ENCODE data around the gene WNT7B. TPM values are rescaled to one million over a fixed set of nuclear protein-coding genes. Genes with fewer than 3 reads are reported as not detected.

The WNT7B gene
- total and polyA plus RNA-seq, 2 experiments from 2014 or later = 0.10 TPM; not detected in 1

DNA sequence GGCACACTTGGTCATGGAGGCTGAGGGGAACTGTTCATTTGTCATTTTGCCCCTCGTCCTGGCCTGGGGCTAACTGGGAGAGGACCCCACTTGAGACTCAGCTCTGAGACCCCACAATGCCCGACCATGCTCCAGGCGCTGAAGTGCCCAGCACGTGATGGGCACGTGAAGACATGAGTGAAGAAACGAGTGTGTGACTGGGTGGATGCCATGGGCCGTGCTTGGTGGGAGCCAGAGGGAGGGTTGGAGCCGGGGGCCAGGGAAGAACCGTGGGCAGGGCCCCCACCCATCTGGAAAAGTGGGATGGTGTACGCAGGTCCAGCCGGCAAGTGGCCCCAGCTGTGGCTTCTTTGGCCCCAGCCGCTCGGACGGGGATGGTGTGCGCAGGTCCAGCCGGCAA lies 61.1 kb downstream of the WNT7B start:
- no peaks in the 10 kb centered on the region for H3K36me3 Mint-ChIP-seq (ENCODE audit: low read depth)
- no peaks in the 10 kb centered on the region; the same call in 1 of the 3 replicates for H3K9me3 Mint-ChIP-seq
- no peaks in the 10 kb centered on the region for H3K79me2 ChIP-seq (replicated peaks; ENCODE audit: insufficient read depth)

More for the DNA sequence above, 61.1 kb downstream of the WNT7B start:
- Mint-ChIP-seq H3K4me1 (no peaks in the 10 kb centered on the region; the same call in 2 of the 3 replicates), H3K27ac (no peak overlapping the region), H3K4me3 (no peak overlapping the region), H3K27me3 (ENCODE audit: insufficient read depth, low read depth, poor library complexity) (peaks cover 9% of the 10 kb centered on the region)
- H3K4me2 ChIP-seq = no peak overlapping the region
- H3K4me3 ChIP-seq = no peak overlapping the region
- no peak for ATAC-seq
- H3K27ac ChIP-seq (ENCODE audit: low read depth) = no peak overlapping the region
- TF ChIP-seq EZH2phosphoT487 (IDR thresholded peaks at IDR 0.05; ENCODE audit: unreplicated experiment) = no peak
- TF ChIP-seq, protein P1, sequence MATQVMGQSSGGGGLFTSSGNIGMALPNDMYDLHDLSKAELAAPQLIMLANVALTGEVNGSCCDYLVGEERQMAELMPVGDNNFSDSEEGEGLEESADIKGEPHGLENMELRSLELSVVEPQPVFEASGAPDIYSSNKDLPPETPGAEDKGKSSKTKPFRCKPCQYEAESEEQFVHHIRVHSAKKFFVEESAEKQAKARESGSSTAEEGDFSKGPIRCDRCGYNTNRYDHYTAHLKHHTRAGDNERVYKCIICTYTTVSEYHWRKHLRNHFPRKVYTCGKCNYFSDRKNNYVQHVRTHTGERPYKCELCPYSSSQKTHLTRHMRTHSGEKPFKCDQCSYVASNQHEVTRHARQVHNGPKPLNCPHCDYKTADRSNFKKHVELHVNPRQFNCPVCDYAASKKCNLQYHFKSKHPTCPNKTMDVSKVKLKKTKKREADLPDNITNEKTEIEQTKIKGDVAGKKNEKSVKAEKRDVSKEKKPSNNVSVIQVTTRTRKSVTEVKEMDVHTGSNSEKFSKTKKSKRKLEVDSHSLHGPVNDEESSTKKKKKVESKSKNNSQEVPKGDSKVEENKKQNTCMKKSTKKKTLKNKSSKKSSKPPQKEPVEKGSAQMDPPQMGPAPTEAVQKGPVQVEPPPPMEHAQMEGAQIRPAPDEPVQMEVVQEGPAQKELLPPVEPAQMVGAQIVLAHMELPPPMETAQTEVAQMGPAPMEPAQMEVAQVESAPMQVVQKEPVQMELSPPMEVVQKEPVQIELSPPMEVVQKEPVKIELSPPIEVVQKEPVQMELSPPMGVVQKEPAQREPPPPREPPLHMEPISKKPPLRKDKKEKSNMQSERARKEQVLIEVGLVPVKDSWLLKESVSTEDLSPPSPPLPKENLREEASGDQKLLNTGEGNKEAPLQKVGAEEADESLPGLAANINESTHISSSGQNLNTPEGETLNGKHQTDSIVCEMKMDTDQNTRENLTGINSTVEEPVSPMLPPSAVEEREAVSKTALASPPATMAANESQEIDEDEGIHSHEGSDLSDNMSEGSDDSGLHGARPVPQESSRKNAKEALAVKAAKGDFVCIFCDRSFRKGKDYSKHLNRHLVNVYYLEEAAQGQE (IDR thresholded peaks at IDR 0.05; ENCODE audit: unreplicated experiment) = no peak
- TF ChIP-seq, protein P2, sequence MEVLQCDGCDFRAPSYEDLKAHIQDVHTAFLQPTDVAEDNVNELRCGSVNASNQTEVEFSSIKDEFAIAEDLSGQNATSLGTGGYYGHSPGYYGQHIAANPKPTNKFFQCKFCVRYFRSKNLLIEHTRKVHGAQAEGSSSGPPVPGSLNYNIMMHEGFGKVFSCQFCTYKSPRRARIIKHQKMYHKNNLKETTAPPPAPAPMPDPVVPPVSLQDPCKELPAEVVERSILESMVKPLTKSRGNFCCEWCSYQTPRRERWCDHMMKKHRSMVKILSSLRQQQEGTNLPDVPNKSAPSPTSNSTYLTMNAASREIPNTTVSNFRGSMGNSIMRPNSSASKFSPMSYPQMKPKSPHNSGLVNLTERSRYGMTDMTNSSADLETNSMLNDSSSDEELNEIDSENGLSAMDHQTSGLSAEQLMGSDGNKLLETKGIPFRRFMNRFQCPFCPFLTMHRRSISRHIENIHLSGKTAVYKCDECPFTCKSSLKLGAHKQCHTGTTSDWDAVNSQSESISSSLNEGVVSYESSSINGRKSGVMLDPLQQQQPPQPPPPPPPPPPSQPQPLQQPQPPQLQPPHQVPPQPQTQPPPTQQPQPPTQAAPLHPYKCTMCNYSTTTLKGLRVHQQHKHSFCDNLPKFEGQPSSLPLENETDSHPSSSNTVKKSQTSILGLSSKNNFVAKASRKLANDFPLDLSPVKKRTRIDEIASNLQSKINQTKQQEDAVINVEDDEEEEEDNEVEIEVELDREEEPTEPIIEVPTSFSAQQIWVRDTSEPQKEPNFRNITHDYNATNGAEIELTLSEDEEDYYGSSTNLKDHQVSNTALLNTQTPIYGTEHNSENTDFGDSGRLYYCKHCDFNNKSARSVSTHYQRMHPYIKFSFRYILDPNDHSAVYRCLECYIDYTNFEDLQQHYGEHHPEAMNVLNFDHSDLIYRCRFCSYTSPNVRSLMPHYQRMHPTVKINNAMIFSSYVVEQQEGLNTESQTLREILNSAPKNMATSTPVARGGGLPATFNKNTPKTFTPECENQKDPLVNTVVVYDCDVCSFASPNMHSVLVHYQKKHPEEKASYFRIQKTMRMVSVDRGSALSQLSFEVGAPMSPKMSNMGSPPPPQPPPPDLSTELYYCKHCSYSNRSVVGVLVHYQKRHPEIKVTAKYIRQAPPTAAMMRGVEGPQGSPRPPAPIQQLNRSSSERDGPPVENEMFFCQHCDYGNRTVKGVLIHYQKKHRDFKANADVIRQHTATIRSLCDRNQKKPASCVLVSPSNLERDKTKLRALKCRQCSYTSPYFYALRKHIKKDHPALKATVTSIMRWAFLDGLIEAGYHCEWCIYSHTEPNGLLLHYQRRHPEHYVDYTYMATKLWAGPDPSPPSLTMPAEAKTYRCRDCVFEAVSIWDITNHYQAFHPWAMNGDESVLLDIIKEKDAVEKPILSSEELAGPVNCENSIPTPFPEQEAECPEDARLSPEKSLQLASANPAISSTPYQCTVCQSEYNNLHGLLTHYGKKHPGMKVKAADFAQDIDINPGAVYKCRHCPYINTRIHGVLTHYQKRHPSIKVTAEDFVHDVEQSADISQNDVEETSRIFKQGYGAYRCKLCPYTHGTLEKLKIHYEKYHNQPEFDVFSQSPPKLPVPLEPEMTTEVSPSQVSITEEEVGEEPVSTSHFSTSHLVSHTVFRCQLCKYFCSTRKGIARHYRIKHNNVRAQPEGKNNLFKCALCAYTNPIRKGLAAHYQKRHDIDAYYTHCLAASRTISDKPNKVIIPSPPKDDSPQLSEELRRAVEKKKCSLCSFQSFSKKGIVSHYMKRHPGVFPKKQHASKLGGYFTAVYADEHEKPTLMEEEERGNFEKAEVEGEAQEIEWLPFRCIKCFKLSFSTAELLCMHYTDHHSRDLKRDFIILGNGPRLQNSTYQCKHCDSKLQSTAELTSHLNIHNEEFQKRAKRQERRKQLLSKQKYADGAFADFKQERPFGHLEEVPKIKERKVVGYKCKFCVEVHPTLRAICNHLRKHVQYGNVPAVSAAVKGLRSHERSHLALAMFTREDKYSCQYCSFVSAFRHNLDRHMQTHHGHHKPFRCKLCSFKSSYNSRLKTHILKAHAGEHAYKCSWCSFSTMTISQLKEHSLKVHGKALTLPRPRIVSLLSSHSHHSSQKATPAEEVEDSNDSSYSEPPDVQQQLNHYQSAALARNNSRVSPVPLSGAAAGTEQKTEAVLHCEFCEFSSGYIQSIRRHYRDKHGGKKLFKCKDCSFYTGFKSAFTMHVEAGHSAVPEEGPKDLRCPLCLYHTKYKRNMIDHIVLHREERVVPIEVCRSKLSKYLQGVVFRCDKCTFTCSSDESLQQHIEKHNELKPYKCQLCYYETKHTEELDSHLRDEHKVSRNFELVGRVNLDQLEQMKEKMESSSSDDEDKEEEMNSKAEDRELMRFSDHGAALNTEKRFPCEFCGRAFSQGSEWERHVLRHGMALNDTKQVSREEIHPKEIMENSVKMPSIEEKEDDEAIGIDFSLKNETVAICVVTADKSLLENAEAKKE (CRISPR knock-in tag; IDR thresholded peaks at IDR 0.05) = no peak
- TF ChIP-seq CREB1 (CRISPR knock-in tag; IDR thresholded peaks at IDR 0.05; ENCODE audit: low read depth) = no peak
- no peak for TF ChIP-seq EZH2 (IDR thresholded peaks at IDR 0.05; ENCODE audit: low read depth, unreplicated experiment)
- no peak for TF ChIP-seq ZNF114 (CRISPR knock-in tag; IDR thresholded peaks at IDR 0.05)
- TF ChIP-seq, protein P3, sequence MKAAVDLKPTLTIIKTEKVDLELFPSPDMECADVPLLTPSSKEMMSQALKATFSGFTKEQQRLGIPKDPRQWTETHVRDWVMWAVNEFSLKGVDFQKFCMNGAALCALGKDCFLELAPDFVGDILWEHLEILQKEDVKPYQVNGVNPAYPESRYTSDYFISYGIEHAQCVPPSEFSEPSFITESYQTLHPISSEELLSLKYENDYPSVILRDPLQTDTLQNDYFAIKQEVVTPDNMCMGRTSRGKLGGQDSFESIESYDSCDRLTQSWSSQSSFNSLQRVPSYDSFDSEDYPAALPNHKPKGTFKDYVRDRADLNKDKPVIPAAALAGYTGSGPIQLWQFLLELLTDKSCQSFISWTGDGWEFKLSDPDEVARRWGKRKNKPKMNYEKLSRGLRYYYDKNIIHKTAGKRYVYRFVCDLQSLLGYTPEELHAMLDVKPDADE (IDR thresholded peaks at IDR 0.05) = no peak
- TF ChIP-seq POLR2AphosphoS5 (IDR thresholded peaks at IDR 0.05; ENCODE audit: low read depth) = no peak
- TF ChIP-seq JUNB (IDR thresholded peaks at IDR 0.05; ENCODE audit: unreplicated experiment) = no peak
- TF ChIP-seq STAT1 (IDR thresholded peaks at IDR 0.05; ENCODE audit: unreplicated experiment) = no peak
- TF ChIP-seq ZNF331 (CRISPR knock-in tag; IDR thresholded peaks at IDR 0.05; ENCODE audit: low read depth) = no peak
- no peak for TF ChIP-seq NANOG (IDR thresholded peaks at IDR 0.05; ENCODE audit: borderline replicate concordance)
- TF ChIP-seq, protein P4, sequence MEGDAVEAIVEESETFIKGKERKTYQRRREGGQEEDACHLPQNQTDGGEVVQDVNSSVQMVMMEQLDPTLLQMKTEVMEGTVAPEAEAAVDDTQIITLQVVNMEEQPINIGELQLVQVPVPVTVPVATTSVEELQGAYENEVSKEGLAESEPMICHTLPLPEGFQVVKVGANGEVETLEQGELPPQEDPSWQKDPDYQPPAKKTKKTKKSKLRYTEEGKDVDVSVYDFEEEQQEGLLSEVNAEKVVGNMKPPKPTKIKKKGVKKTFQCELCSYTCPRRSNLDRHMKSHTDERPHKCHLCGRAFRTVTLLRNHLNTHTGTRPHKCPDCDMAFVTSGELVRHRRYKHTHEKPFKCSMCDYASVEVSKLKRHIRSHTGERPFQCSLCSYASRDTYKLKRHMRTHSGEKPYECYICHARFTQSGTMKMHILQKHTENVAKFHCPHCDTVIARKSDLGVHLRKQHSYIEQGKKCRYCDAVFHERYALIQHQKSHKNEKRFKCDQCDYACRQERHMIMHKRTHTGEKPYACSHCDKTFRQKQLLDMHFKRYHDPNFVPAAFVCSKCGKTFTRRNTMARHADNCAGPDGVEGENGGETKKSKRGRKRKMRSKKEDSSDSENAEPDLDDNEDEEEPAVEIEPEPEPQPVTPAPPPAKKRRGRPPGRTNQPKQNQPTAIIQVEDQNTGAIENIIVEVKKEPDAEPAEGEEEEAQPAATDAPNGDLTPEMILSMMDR (conservative IDR thresholded peaks at IDR 0.05; ENCODE audit: low read depth in 2 of 2) = no peak
- DNase-seq (ENCODE audit: low spot score) = no peak
- no peaks in the 10 kb centered on the region for H4K20me1 ChIP-seq (replicated peaks; ENCODE audit: insufficient read depth)
- H3F3A ChIP-seq (replicated peaks; ENCODE audit: low read depth) = no peaks in the 10 kb centered on the region
- H2AFZ ChIP-seq = no peak overlapping the region
- no peaks in the 10 kb centered on the region for H3K27me3 ChIP-seq (ENCODE audit: insufficient read depth)
- no peaks in the 10 kb centered on the region for H3K9me2 ChIP-seq (ENCODE audit: insufficient read depth)
- H3K36me3 ChIP-seq (ENCODE audit: insufficient read depth) = no peaks in the 10 kb centered on the region
- H3K4me1 ChIP-seq (ENCODE audit: insufficient read depth) = no peaks in the 10 kb centered on the region

All from GM23338 (cell line).